GM23338 (cell line): Measurements from ENCODE around the gene EXOC4. TPM values are rescaled to one million over a fixed set of nuclear protein-coding genes. Genes with fewer than 3 reads are reported as not detected.

Experiments used
- ATAC-seq: fragments of 200-7000 bp; cut with Tn5 transposase; 3 replicates; pipeline ENCODE4 v1.9.1; 2020
- DNase-seq: peaks from one replicate; pipeline ENCODE4 v3.0.0-alpha.2; 2015; ENCODE audit warnings: low spot score
- H2AFZ ChIP-seq: fragments of 200-600 bp; sonication (generic); 2 replicates; pipeline ENCODE4 v1.8.0; 2016; ENCODE audit warnings: antibody characterized with exemption, mild to moderate bottlenecking, moderate library complexity
- H3F3A ChIP-seq: fragments of 200-600 bp; sonication (generic); replicated peaks from 2 replicates; pipeline ENCODE4 v1.8.0; 2017; ENCODE audit warnings: antibody characterized with exemption, mixed run types, low read depth
- H3K27ac ChIP-seq: fragments of 200-600 bp; sonication (generic); 2 replicates; pipeline ENCODE4 v1.6.1; 2016; ENCODE audit warnings: low read depth
- H3K27me3 ChIP-seq: fragments of 200-600 bp; sonication (generic); 2 replicates; pipeline ENCODE4 v1.8.0; 2016; ENCODE audit warnings: mild to moderate bottlenecking, mixed run types, moderate library complexity; ENCODE audit not compliant: insufficient read depth
- H3K36me3 ChIP-seq: fragments of 200-600 bp; sonication (generic); 2 replicates; pipeline ENCODE4 v1.8.0; 2016; ENCODE audit warnings: mild to moderate bottlenecking; ENCODE audit not compliant: insufficient read depth
- H3K4me1 ChIP-seq: fragments of 200-600 bp; sonication (generic); 2 replicates; pipeline ENCODE4 v1.8.0; 2016; ENCODE audit warnings: mild to moderate bottlenecking, moderate library complexity; ENCODE audit not compliant: insufficient read depth
- H3K4me2 ChIP-seq: fragments of 200-600 bp; sonication (generic); 2 replicates; pipeline ENCODE4 v1.7.1; 2017; ENCODE audit warnings: mixed run types
- H3K4me3 ChIP-seq: fragments of 200-600 bp; sonication (generic); 2 replicates; pipeline ENCODE4 v1.6.1; 2016; ENCODE audit warnings: mixed run types
- H3K79me2 ChIP-seq: fragments of 200-600 bp; sonication (generic); replicated peaks from 2 replicates; pipeline ENCODE4 v1.8.0; 2017; ENCODE audit warnings: mild to moderate bottlenecking; ENCODE audit not compliant: insufficient read depth
- H3K9me2 ChIP-seq: fragments of 200-600 bp; sonication (generic); 2 replicates; pipeline ENCODE4 v1.8.0; 2017; ENCODE audit not compliant: insufficient read depth
- H4K20me1 ChIP-seq: fragments of 200-600 bp; sonication (generic); replicated peaks from 2 replicates; pipeline ENCODE4 v1.8.0; 2017; ENCODE audit warnings: mild to moderate bottlenecking; ENCODE audit not compliant: insufficient read depth
- H3K27ac Mint-ChIP-seq: 2 replicates; pipeline ENCODE4 v1.8.0; 2020; ENCODE audit warnings: inconsistent platforms, mild to moderate bottlenecking, moderate library complexity, mixed read lengths
- H3K27me3 Mint-ChIP-seq: 3 replicates; pipeline ENCODE4 v1.8.0; 2022; ENCODE audit warnings: low read depth, mild to moderate bottlenecking, moderate library complexity, mixed read lengths, inconsistent platforms; ENCODE audit not compliant: insufficient read depth, poor library complexity
- H3K36me3 Mint-ChIP-seq: 3 replicates; pipeline ENCODE4 v1.8.0; 2021; ENCODE audit warnings: low read depth, mild to moderate bottlenecking, inconsistent platforms, moderate library complexity, mixed read lengths
- H3K4me1 Mint-ChIP-seq: 3 replicates; pipeline ENCODE4 v1.8.0; 2020; ENCODE audit warnings: mild to moderate bottlenecking, inconsistent platforms, mixed read lengths
- H3K4me3 Mint-ChIP-seq: 3 replicates; pipeline ENCODE4 v1.8.0; 2021; ENCODE audit warnings: moderate library complexity, mild to moderate bottlenecking, inconsistent platforms, mixed read lengths
- H3K9me3 Mint-ChIP-seq: 3 replicates; pipeline ENCODE4 v1.8.0; 2020; ENCODE audit warnings: moderate library complexity, mild to moderate bottlenecking, inconsistent platforms, mixed read lengths
- CTCF ChIP-seq, 2 experiments: fragments of 200-600 bp in 1 of 2; sonication (generic) in 1 of 2; conservative IDR thresholded peaks; 2 replicates each; pipeline versions ENCODE4 v1.5.1 to v1.6.1; 2016 to 2017; ENCODE audit warnings: antibody characterized with exemption in 2 of 2, low read depth in 2 of 2, mild to moderate bottlenecking in 2 of 2, moderate library complexity in 1 of 2
- ETS1 ChIP-seq: IDR thresholded peaks from 2 replicates; pipeline ENCODE4 v1.6.1; 2016; ENCODE audit warnings: antibody characterized with exemption
- EZH2 ChIP-seq: fragments of 200-600 bp; sonication (generic); IDR thresholded peaks from one replicate; pipeline ENCODE4 v1.8.0; 2017; ENCODE audit warnings: antibody characterized with exemption, mild to moderate bottlenecking, low read depth; ENCODE audit not compliant: unreplicated experiment
- EZH2phosphoT487 ChIP-seq: fragments of 200-600 bp; sonication (generic); IDR thresholded peaks from one replicate; pipeline ENCODE4 v1.8.1; 2018; ENCODE audit warnings: antibody characterized with exemption; ENCODE audit not compliant: unreplicated experiment
- JUNB ChIP-seq: IDR thresholded peaks from one replicate; pipeline ENCODE4 v1.6.1; 2016; ENCODE audit warnings: antibody characterized with exemption; ENCODE audit not compliant: unreplicated experiment
- NANOG ChIP-seq: IDR thresholded peaks from 2 replicates; pipeline ENCODE4 v1.6.1; 2016; ENCODE audit warnings: antibody characterized with exemption, borderline replicate concordance
- POLR2AphosphoS5 ChIP-seq: IDR thresholded peaks from 2 replicates; pipeline ENCODE4 v1.6.1; 2016; ENCODE audit warnings: antibody characterized with exemption, low read depth
- REST ChIP-seq: IDR thresholded peaks from one replicate; pipeline ENCODE4 v1.6.1; 2018; ENCODE audit warnings: antibody characterized with exemption; ENCODE audit not compliant: unreplicated experiment
- STAT1 ChIP-seq: IDR thresholded peaks from one replicate; pipeline ENCODE4 v1.6.1; 2016; ENCODE audit warnings: antibody characterized with exemption; ENCODE audit not compliant: unreplicated experiment
- ZNF114 ChIP-seq: fragments of 250-450 bp; sonication (Bioruptor Pico); IDR thresholded peaks from 2 replicates; pipeline ENCODE4 v1.5.0; 2020; ENCODE audit warnings: mild to moderate bottlenecking, moderate library complexity
- ZNF331 ChIP-seq: fragments of 250-450 bp; sonication (Bioruptor Pico); IDR thresholded peaks from 2 replicates; pipeline ENCODE4 v1.5.0; 2020; ENCODE audit warnings: low read depth, mild to moderate bottlenecking, moderate library complexity
- ZNF462 ChIP-seq: fragments of 250-450 bp; sonication (Bioruptor Pico); IDR thresholded peaks from 2 replicates; pipeline ENCODE4 v1.5.0; 2020; ENCODE audit warnings: mild to moderate bottlenecking, moderate library complexity
- polyA plus RNA-seq: library from polyadenylated mRNA; unstranded; fragments of >200 nt; fragmentation: Nextera tagmentation; extraction: Ambion mirVana; gene quantifications from 2 replicates; pipeline ENCODE4 v1.2.1, GENCODE V29; 2016
- total RNA-seq: library from RNA; depleted of rRNA; stranded (reverse); fragments of >200 nt; shearing (Covaris generic); gene quantifications from 2 replicates; pipeline ENCODE4 v1.2.3, GENCODE V29; 2014

The EXOC4 gene
- total and polyA plus RNA-seq, 2 experiments from 2014 or later = 37.5 to 52.7 TPM

- TF ChIP-seq REST (no peak), ZNF114 (CRISPR knock-in tag) (no peak), ETS1 (no peak)
Measured at GRCh38 chr7:133367561-133367960, 114.7 kb downstream of the EXOC4 start (continued).

GRCh38 chr7:133369130-133369529 is 116.3 kb downstream of the EXOC4 start:
- Histone ChIP-seq H3K27me3 (no peaks in the 10 kb centered on the region), H3F3A (no peaks in the 10 kb centered on the region), H3K4me1 (peaks cover 17% of the 10 kb centered on the region), H3K27ac (no peak overlapping the region), H2AFZ (no peak overlapping the region), H3K9me2 (no peaks in the 10 kb centered on the region), H3K4me3 (no peak overlapping the region), H3K79me2 (0 out of 2 replicates have a peak, but pooled peaks cover 3% of the 10 kb centered on the region), H3K4me2 (no peak overlapping the region), H4K20me1 (no peaks in the 10 kb centered on the region), H3K36me3 (no peaks in the 10 kb centered on the region)
- Mint-ChIP-seq H3K4me1 (peaks cover 33% of the 10 kb centered on the region), H3K4me3 (no peak overlapping the region), H3K27ac (no peak overlapping the region), H3K9me3 (no peaks in the 10 kb centered on the region), H3K27me3 (no peaks in the 10 kb centered on the region), H3K36me3 (no peaks in the 10 kb centered on the region)
- no peak for DNase-seq
- no peak for ATAC-seq
- TF ChIP-seq CTCF (conservative IDR thresholded peaks at IDR 0.05; ENCODE audit: low read depth in 2 of 2) (no peak), ZNF331 (CRISPR knock-in tag) (no peak), POLR2AphosphoS5 (no peak), ETS1 (no peak), EZH2 (no peak), STAT1 (no peak), JUNB (no peak), ZNF462 (CRISPR knock-in tag) (no peak), EZH2phosphoT487 (no peak), NANOG (no peak)
